HepG2 (cell line): ENCODE measurements around the gene CD300A. TPM values are rescaled to one million over a fixed set of nuclear protein-coding genes. Genes with fewer than 3 reads are reported as not detected.

Experiments used
- CCAR2 ChIP-seq: fragments of 200-400 bp; formaldehyde crosslinking; optimal IDR thresholded peaks from 2 replicates; pipeline ENCODE3; 2018; ENCODE audit warnings: low read depth, mild to moderate bottlenecking, low read length, moderate library complexity
- CSRNP2 ChIP-seq: sonication (generic); formaldehyde crosslinking; conservative IDR thresholded peaks from 2 replicates; pipeline ENCODE4 v1.8.0; 2022; ENCODE audit warnings: low read depth, missing genetic modification reagents
- DBP ChIP-seq: sonication (generic); formaldehyde crosslinking; IDR thresholded peaks from 2 replicates; pipeline ENCODE4 v1.4.0; 2020; ENCODE audit warnings: missing genetic modification reagents; ENCODE audit errors: not compliant biosample characterization
- FOXA1 ChIP-seq, 2 experiments: fragments of 450-650 bp in 1 of 2; sonication (generic) in 1 of 2; formaldehyde crosslinking in 1 of 2; IDR thresholded peaks; 2 replicates each; pipeline versions ENCODE4 v1.4.0 to v1.6.1; 2016 to 2020; ENCODE audit warnings: missing genetic modification reagents in 1 of 2
- GATAD1 ChIP-seq: IDR thresholded peaks from 2 replicates; pipeline ENCODE4 v1.6.1; 2016; ENCODE audit warnings: missing genetic modification reagents, missing compliant biosample characterization
- MATR3 ChIP-seq: sonication (generic); formaldehyde crosslinking; IDR thresholded peaks from 2 replicates; pipeline ENCODE4 v1.4.0; 2020; ENCODE audit warnings: missing genetic modification reagents
- MXI1 ChIP-seq: IDR thresholded peaks from 3 replicates; pipeline ENCODE4 v1.6.1; 2012; ENCODE audit warnings: low read depth, low read length, inconsistent platforms, borderline replicate concordance
- PAF1 ChIP-seq: IDR thresholded peaks from 2 replicates; pipeline ENCODE4 v1.6.1; 2016; ENCODE audit warnings: missing genetic modification reagents, missing compliant biosample characterization
- PAWR ChIP-seq: sonication (generic); formaldehyde crosslinking; IDR thresholded peaks from 2 replicates; pipeline ENCODE4 v1.4.0; 2020; ENCODE audit warnings: missing genetic modification reagents, mild to moderate bottlenecking, borderline replicate concordance
- POLR2G ChIP-seq: fragments of 200-400 bp; formaldehyde crosslinking; IDR thresholded peaks from 2 replicates; pipeline ENCODE4 v1.6.1; 2018; ENCODE audit warnings: mild to moderate bottlenecking, low read depth, low read length, moderate library complexity
- SETDB1 ChIP-seq: sonication (generic); formaldehyde crosslinking; IDR thresholded peaks from 2 replicates; pipeline ENCODE4 v1.5.1; 2020; ENCODE audit warnings: missing genetic modification reagents, mild to moderate bottlenecking, borderline replicate concordance
- SMC3 ChIP-seq: IDR thresholded peaks from 2 replicates; pipeline ENCODE4 v1.6.1; 2011; ENCODE audit warnings: low read length, improper control_type of control experiment
- TSC22D2 ChIP-seq: sonication (generic); formaldehyde crosslinking; IDR thresholded peaks from 2 replicates; pipeline ENCODE4 v1.5.1; 2020; ENCODE audit warnings: missing genetic modification reagents, mild to moderate bottlenecking, borderline replicate concordance
- UBTF ChIP-seq: sonication (generic); formaldehyde crosslinking; IDR thresholded peaks from 2 replicates; pipeline ENCODE4 v1.4.0; 2020; ENCODE audit warnings: mild to moderate bottlenecking, missing genetic modification reagents
- ZBTB14 ChIP-seq: sonication (generic); formaldehyde crosslinking; IDR thresholded peaks from 2 replicates; pipeline ENCODE4 v1.4.0; 2020; ENCODE audit warnings: missing genetic modification reagents
- ZGPAT ChIP-seq: IDR thresholded peaks from 2 replicates; pipeline ENCODE4 v1.6.1; 2016; ENCODE audit warnings: mild to moderate bottlenecking
- ZNF264 ChIP-seq: sonication (generic); formaldehyde crosslinking; IDR thresholded peaks from 2 replicates; pipeline ENCODE4 v1.4.0; 2020; ENCODE audit warnings: missing genetic modification reagents
- ZNF547 ChIP-seq: sonication (generic); formaldehyde crosslinking; IDR thresholded peaks from 2 replicates; pipeline ENCODE4 v1.5.1; 2020; ENCODE audit warnings: mild to moderate bottlenecking, missing genetic modification reagents
- ZNF577 ChIP-seq: sonication (generic); formaldehyde crosslinking; IDR thresholded peaks from 2 replicates; pipeline ENCODE4 v1.4.0; 2020; ENCODE audit warnings: mild to moderate bottlenecking, low read depth, missing genetic modification reagents, borderline replicate concordance
- ZNF768 ChIP-seq: sonication (generic); formaldehyde crosslinking; IDR thresholded peaks from 2 replicates; pipeline ENCODE4 v1.4.0; 2020; ENCODE audit warnings: missing genetic modification reagents
- ZNF772 ChIP-seq: sonication (generic); formaldehyde crosslinking; IDR thresholded peaks from 2 replicates; pipeline ENCODE4 v1.5.0; 2020; ENCODE audit warnings: mild to moderate bottlenecking, missing genetic modification reagents
- ZSCAN20 ChIP-seq: sonication (generic); formaldehyde crosslinking; IDR thresholded peaks from 2 replicates; pipeline ENCODE4 v1.4.0; 2020; ENCODE audit warnings: missing genetic modification reagents, mild to moderate bottlenecking, borderline replicate concordance
- polyA plus RNA-seq, 8 experiments: library from polyadenylated mRNA; depleted of rRNA in 3 of 8; stranded (reverse) in 7 of 8; unstranded in 1 of 8; fragments of >200 nt; fragmentation: Illumina TruSeq in 4 of 8; extraction: Trizol in 4 of 8; gene quantifications; 2 replicates each; pipeline versions ENCODE4 v1.2.1 to v1.2.3, GENCODE V29; 2011 to 2016; ENCODE audit warnings: low read depth in 4 of 8, missing spikeins in 1 of 8, mixed read lengths in 1 of 8; ENCODE audit not compliant: insufficient read depth in 1 of 8
- total RNA-seq, 5 experiments: library from RNA; depleted of rRNA; stranded (reverse); fragments of >200 nt; fragmentation: Illumina TruSeq; extraction: Trizol; gene quantifications; 2 replicates each; pipeline ENCODE4 v1.2.3, GENCODE V29; 2016; ENCODE audit warnings: low read depth in 1 of 5

The CD300A gene
- total and polyA plus RNA-seq, 2 of the 13 experiments (the other 11 are each of a cell fraction or from before 2014, with no cell fraction given), result not detected

GRCh38 chr17:74430385-74430705 is 36.1 kb upstream of the CD300A start (continued):
- no peak for TF ChIP-seq ZNF547 (CRISPR knock-in tag)
- no peak for TF ChIP-seq ZNF577 (CRISPR knock-in tag)
- no peak for TF ChIP-seq DBP
- TF ChIP-seq ZNF264 (CRISPR knock-in tag), result no peak
- no peak for TF ChIP-seq PAF1 (CRISPR knock-in tag)
- TF ChIP-seq SMC3, result 0 out of 2 replicates have a peak, but pooled peaks have one; percentile 6
- TF ChIP-seq ZNF768 (CRISPR knock-in tag), result no peak
- TF ChIP-seq FOXA1 (IDR thresholded peaks at IDR 0.05), result no peak
- TF ChIP-seq FOXA1 (CRISPR knock-in tag; IDR thresholded peaks at IDR 0.05), result no peak
- TF ChIP-seq ZGPAT (CRISPR knock-in tag), result no peak
- TF ChIP-seq GATAD1 (CRISPR knock-in tag), result peak; percentile 32; the same call in 1 of the 2 replicates
- no peak for TF ChIP-seq UBTF
- no peak for TF ChIP-seq ZSCAN20 (CRISPR knock-in tag)
- no peak for TF ChIP-seq TSC22D2 (CRISPR knock-in tag)
- TF ChIP-seq POLR2G, result peak; percentile 66
- TF ChIP-seq MATR3 (CRISPR knock-in tag), result no peak
- TF ChIP-seq PAWR (CRISPR knock-in tag), result no peak
- peak; percentile 20 for TF ChIP-seq CCAR2
- no peak for TF ChIP-seq ZBTB14 (CRISPR knock-in tag)
- no peak for TF ChIP-seq SETDB1 (CRISPR knock-in tag)
- TF ChIP-seq CSRNP2 (CRISPR knock-in tag), result no peak
- peak; percentile 1; the same call in 1 of the 2 replicates for TF ChIP-seq ZNF772 (CRISPR knock-in tag)
- TF ChIP-seq MXI1, result no peak
